ENCODE results near the gene RHOF. TPM values are rescaled to one million over a fixed set of nuclear protein-coding genes. Genes with fewer than 3 reads are reported as not detected.

Gene RHOF
- total RNA-seq, 2 experiments from 2014 or later = 108 to 116 TPM

GRCh38 chr12:121829250-121829918, 35.9 kb upstream of the RHOF start:
- Mint-ChIP-seq H3K27me3 (no peaks in the 10 kb centered on the region), H3K4me3 (no peak overlapping the region), H3K9me3 (no peaks in the 10 kb centered on the region), H3K27ac (peak overlapping the region; percentile 30), H3K36me3 (ENCODE audit: low read depth) (peaks cover 36% of the 10 kb centered on the region), H3K4me1 (ENCODE audit: low read depth) (peaks cover 14% of the 10 kb centered on the region)
- TF ChIP-seq, protein P1, sequence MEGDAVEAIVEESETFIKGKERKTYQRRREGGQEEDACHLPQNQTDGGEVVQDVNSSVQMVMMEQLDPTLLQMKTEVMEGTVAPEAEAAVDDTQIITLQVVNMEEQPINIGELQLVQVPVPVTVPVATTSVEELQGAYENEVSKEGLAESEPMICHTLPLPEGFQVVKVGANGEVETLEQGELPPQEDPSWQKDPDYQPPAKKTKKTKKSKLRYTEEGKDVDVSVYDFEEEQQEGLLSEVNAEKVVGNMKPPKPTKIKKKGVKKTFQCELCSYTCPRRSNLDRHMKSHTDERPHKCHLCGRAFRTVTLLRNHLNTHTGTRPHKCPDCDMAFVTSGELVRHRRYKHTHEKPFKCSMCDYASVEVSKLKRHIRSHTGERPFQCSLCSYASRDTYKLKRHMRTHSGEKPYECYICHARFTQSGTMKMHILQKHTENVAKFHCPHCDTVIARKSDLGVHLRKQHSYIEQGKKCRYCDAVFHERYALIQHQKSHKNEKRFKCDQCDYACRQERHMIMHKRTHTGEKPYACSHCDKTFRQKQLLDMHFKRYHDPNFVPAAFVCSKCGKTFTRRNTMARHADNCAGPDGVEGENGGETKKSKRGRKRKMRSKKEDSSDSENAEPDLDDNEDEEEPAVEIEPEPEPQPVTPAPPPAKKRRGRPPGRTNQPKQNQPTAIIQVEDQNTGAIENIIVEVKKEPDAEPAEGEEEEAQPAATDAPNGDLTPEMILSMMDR (IDR thresholded peaks at IDR 0.05) = no peak
- no peak for ATAC-seq
- CTCF ChIA-PET = interaction anchor here (0.8 to 1.4 kb wide), 2 partner anchors 14 to 17 kb away, joined by 3 to 4 read pairs; no protein-coding TSS in a partner anchor
- POLR2A ChIA-PET = interaction anchor here (0.6 kb wide), 1 partner anchor 30 kb away, joined by 4 read pairs; no protein-coding TSS in a partner anchor
- intact Hi-C loops (cut with micrococcal nuclease) = no loop called here
- no peak for DNase-seq

DNA sequence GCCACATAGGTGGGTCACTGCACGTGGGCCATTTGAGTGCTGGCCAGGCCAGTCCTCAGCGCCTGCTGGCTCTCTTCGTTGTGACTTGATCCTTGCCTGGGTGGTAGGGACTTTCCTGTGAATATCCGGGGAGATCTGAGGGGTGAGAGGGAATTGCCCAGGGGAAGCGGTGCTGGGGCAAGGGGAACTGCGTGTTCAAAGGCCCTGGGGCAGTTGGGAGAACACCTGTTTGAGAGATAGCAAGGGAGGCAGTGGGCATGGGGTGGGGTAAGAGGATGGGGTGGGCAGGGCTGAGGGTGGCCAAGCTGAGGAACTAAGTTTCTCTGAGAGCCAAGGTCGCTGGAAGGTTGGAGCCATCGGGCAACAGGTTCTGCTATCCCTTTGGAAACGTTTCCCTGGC, 35.3 kb upstream of the RHOF start:
- Mint-ChIP-seq H3K27ac (peak overlapping the region; percentile 30), H3K4me1 (ENCODE audit: low read depth) (peaks cover 14% of the 10 kb centered on the region), H3K27me3 (no peaks in the 10 kb centered on the region), H3K9me3 (no peaks in the 10 kb centered on the region), H3K4me3 (no peak overlapping the region), H3K36me3 (ENCODE audit: low read depth) (peaks cover 36% of the 10 kb centered on the region)
- CTCF ChIA-PET = interaction anchor here (0.8 to 1.7 kb wide), 2 partner anchors 17 to 34 kb away, joined by 4 to 8 read pairs; partner anchors contain the start of gene RHOF
- ATAC-seq (no peak), DNase-seq (no peak)
- TF ChIP-seq, protein P1 (IDR thresholded peaks at IDR 0.05) = no peak
- intact Hi-C loops (cut with micrococcal nuclease) = no loop called here
- POLR2A ChIA-PET = no interaction called here

- ATAC-seq = no peak
- ChIA-PET POLR2A (interaction anchor here (1.4 to 3.4 kb wide), 3 partner anchors 10 to 61 kb away, joined by 3 to 17 read pairs (median 5); no protein-coding TSS in a partner anchor), CTCF (interaction anchor here (0.8 to 1.7 kb wide), 5 partner anchors 9 to 56 kb away, joined by 3 to 8 read pairs (median 4); partner anchors contain the start of gene RHOF)
- Mint-ChIP-seq H3K27me3 (no peaks in the 10 kb centered on the region), H3K4me1 (ENCODE audit: low read depth) (peaks cover 12% of the 10 kb centered on the region), H3K9me3 (no peaks in the 10 kb centered on the region), H3K36me3 (ENCODE audit: low read depth) (peaks cover 36% of the 10 kb centered on the region), H3K27ac (peak overlapping the region; percentile 30), H3K4me3 (no peak overlapping the region)
- no peak for DNase-seq
- TF ChIP-seq, protein P1 (IDR thresholded peaks at IDR 0.05) = no peak
- intact Hi-C loops (cut with micrococcal nuclease) = no loop called here
Measured at GRCh38 chr12:121828306-121828705, 34.8 kb upstream of the RHOF start.

GRCh38 chr12:121827351-121828099, 34.0 kb upstream of the RHOF start:
- ChIA-PET CTCF (interaction anchor here (0.9 to 1.7 kb wide), 5 partner anchors 10 to 60 kb away, joined by 3 to 8 read pairs (median 4); partner anchors contain the start of gene RHOF), POLR2A (interaction anchor here (1.2 to 3.4 kb wide), 6 partner anchors 9 to 62 kb away, joined by 3 to 17 read pairs (median 5); no protein-coding TSS in a partner anchor)
- no peak overlapping the region for H3K27ac Mint-ChIP-seq
- intact Hi-C loops (cut with micrococcal nuclease) = no loop called here
- H3K36me3 Mint-ChIP-seq (ENCODE audit: low read depth) = peaks cover 34% of the 10 kb centered on the region
- no peak for DNase-seq
- TF ChIP-seq, protein P1 (IDR thresholded peaks at IDR 0.05) = no peak
- H3K4me1 Mint-ChIP-seq (ENCODE audit: low read depth) = peaks cover 7% of the 10 kb centered on the region
- no peak for ATAC-seq
- H3K4me3 Mint-ChIP-seq = no peak overlapping the region
- no peaks in the 10 kb centered on the region for H3K27me3 Mint-ChIP-seq
- H3K9me3 Mint-ChIP-seq = no peaks in the 10 kb centered on the region
